ENCODE measurements around the gene SMG7. TPM values are rescaled to one million over a fixed set of nuclear protein-coding genes. Genes with fewer than 3 reads are reported as not detected.
A peak's percentile ranks its signal among the peaks of the same experiment; 100 is the strongest.

SMG7 gene
- total and polyA plus RNA-seq, 2 of the 4 experiments (the other 2 are of a cell fraction) = 18.1 to 22.6 TPM

DNA sequence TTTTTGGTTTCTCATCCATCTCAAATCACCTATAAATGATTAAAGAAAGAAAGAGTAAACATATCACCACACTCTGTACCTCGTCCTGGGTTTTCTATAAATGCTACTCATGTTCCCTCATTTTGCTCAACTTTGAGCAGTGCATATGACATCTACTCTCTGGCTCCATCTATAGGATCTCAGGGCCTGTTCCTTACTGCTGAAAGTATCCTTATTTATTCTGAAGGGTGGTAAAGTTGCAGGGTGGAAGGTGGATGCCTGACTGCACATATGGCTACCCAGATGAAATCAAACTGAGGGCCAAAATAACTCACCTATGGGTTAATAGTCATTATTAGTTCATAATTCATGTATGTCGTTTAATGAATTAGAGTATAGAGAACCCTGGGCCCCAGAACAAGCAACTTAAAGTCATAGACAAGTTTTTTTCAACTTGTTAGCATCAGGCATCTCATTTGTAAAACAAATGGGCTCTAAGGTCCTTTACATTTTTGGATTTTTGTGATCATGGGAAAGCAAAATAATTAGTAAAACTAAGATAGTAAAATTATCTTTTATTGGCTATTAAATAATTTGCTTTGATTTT lies 71.4 kb downstream of the SMG7 start:
- Histone ChIP-seq H3K36me3 (ENCODE audit: control insufficient read depth, insufficient read depth, low read length) (peaks cover 30% of the 10 kb centered on the region), H4K5ac (ENCODE audit: low read depth, low read length) (no peak overlapping the region), H2AK9ac (replicated peaks; ENCODE audit: low read depth, low read length, poor library complexity) (no peak overlapping the region), H3K9ac (ENCODE audit: low read depth, low read length) (no peak overlapping the region), H3K56ac (ENCODE audit: extremely low read depth, insufficient read depth, low read length) (no peak overlapping the region), H3K4me3 (ENCODE audit: insufficient read depth, low read depth, low read length) (no peak overlapping the region), H2BK15ac (ENCODE audit: low read depth, low read length) (no peak overlapping the region), H3K9me1 (ENCODE audit: insufficient read depth, low read length) (no peaks in the 10 kb centered on the region), H3K4me1 (ENCODE audit: control insufficient read depth, insufficient read depth, low read length) (no peaks in the 10 kb centered on the region; the same call in 1 of the 2 replicates), H2AFZ (replicated peaks; ENCODE audit: low read length, poor library complexity) (no peak overlapping the region), H2BK5ac (ENCODE audit: low read depth, low read length, poor library complexity, severe bottlenecking) (no peak overlapping the region), H3K79me1 (ENCODE audit: low read depth in 1 of 2, low read length in 2 of 2) (no peaks in the 10 kb centered on the region; a peak in 1 of 4 replicates), H3K14ac (replicated peaks; ENCODE audit: low read depth, low read length) (no peak overlapping the region), H3K9me3 (ENCODE audit: control insufficient read depth, insufficient read depth, low read length) (no peaks in the 10 kb centered on the region), H4K8ac (ENCODE audit: low read depth in 2 of 2, low read length in 2 of 2) (no peak overlapping the region), H3K27ac (ENCODE audit: insufficient read depth, low read length) (no peak overlapping the region), H2BK120ac (ENCODE audit: low read depth, low read length) (no peak overlapping the region), H3K4ac (ENCODE audit: low read depth, low read length) (no peak overlapping the region), H3K4me2 (ENCODE audit: low read depth, low read length) (no peak overlapping the region; the same call in 1 of the 2 replicates), H2AK5ac (ENCODE audit: low read depth, low read length) (no peak overlapping the region), H4K91ac (ENCODE audit: insufficient read depth, low read depth, low read length) (no peak overlapping the region), H3K27me3 (ENCODE audit: control insufficient read depth, insufficient read depth, low read length) (no peaks in the 10 kb centered on the region), H4K20me1 (ENCODE audit: insufficient read depth, low read length) (no peaks in the 10 kb centered on the region), H2BK20ac (ENCODE audit: low read depth, low read length) (no peak overlapping the region), H3K23ac (ENCODE audit: low read depth, low read length) (no peak overlapping the region), H3K18ac (ENCODE audit: low read depth, low read length) (no peak overlapping the region)
- ATAC-seq (ENCODE audit: low read depth) (peak; percentile 99), DNase-seq (peak; percentile 74)
- CTCF ChIA-PET = no interaction called here
- no TSS peak for BruUV-seq (replicated peaks)
- intact Hi-C loops (cut with micrococcal nuclease) = loop anchor here (1.0 to 2.0 kb wide), 4 partner anchors 73 to 581 kb away; no protein-coding TSS in a partner anchor
- in situ Hi-C loops (cut with MboI; ENCODE audit: low sequenced_read_pairs) = loop anchor here (5.0 kb wide), 1 partner anchor 71 kb away; the partner anchor contains the start of gene SMG7
- dilution Hi-C loops (cut with HindIII; ENCODE audit: low sequenced_read_pairs, unreplicated experiment) = no loop called here
- POLR2A ChIA-PET (ENCODE audit: unreplicated experiment) = no interaction called here
- no CpG with 5 or more reads among the region's 2 CpGs for WGBS, 2 experiments (ENCODE audit: extremely low coverage in 2 of 2, insufficient read length in 1 of 2)
- no peak for TF ChIP-seq CHD1 (IDR thresholded peaks at IDR 0.05; ENCODE audit: low read depth, low read length)
- peak; percentile 82 for TF ChIP-seq SMC3 (IDR thresholded peaks at IDR 0.05; ENCODE audit: low read depth, low read length)
- no peak for TF ChIP-seq RFX5 (IDR thresholded peaks at IDR 0.05; ENCODE audit: low read depth, low read length)
- TF ChIP-seq BHLHE40 (IDR thresholded peaks at IDR 0.05; ENCODE audit: low read depth, low read length) = no peak
- TF ChIP-seq CEBPB (IDR thresholded peaks at IDR 0.05; ENCODE audit: low read depth, low read length) = no peak
- TF ChIP-seq FOS (IDR thresholded peaks at IDR 0.05; ENCODE audit: low read depth, low read length) = no peak
- TF ChIP-seq, protein P1, sequence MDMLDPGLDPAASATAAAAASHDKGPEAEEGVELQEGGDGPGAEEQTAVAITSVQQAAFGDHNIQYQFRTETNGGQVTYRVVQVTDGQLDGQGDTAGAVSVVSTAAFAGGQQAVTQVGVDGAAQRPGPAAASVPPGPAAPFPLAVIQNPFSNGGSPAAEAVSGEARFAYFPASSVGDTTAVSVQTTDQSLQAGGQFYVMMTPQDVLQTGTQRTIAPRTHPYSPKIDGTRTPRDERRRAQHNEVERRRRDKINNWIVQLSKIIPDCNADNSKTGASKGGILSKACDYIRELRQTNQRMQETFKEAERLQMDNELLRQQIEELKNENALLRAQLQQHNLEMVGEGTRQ (IDR thresholded peaks at IDR 0.05; ENCODE audit: low read depth, low read length) = no peak
- TF ChIP-seq, protein P2, sequence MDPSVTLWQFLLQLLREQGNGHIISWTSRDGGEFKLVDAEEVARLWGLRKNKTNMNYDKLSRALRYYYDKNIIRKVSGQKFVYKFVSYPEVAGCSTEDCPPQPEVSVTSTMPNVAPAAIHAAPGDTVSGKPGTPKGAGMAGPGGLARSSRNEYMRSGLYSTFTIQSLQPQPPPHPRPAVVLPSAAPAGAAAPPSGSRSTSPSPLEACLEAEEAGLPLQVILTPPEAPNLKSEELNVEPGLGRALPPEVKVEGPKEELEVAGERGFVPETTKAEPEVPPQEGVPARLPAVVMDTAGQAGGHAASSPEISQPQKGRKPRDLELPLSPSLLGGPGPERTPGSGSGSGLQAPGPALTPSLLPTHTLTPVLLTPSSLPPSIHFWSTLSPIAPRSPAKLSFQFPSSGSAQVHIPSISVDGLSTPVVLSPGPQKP (IDR thresholded peaks at IDR 0.05; ENCODE audit: borderline replicate concordance, low read depth, low read length) = no peak
- peak; percentile 27; the same call in 1 of the 2 replicates for TF ChIP-seq MXI1 (IDR thresholded peaks at IDR 0.05; ENCODE audit: borderline replicate concordance, low read depth, low read length)
- no peak for TF ChIP-seq MAFK (IDR thresholded peaks at IDR 0.05; ENCODE audit: low read depth, low read length)
- no peak for TF ChIP-seq POLR2A (IDR thresholded peaks at IDR 0.05; ENCODE audit: low read depth, low read length)
- TF ChIP-seq RCOR1 (IDR thresholded peaks at IDR 0.05; ENCODE audit: insufficient replicate concordance, low read length) = no peak
- TF ChIP-seq, protein P3, sequence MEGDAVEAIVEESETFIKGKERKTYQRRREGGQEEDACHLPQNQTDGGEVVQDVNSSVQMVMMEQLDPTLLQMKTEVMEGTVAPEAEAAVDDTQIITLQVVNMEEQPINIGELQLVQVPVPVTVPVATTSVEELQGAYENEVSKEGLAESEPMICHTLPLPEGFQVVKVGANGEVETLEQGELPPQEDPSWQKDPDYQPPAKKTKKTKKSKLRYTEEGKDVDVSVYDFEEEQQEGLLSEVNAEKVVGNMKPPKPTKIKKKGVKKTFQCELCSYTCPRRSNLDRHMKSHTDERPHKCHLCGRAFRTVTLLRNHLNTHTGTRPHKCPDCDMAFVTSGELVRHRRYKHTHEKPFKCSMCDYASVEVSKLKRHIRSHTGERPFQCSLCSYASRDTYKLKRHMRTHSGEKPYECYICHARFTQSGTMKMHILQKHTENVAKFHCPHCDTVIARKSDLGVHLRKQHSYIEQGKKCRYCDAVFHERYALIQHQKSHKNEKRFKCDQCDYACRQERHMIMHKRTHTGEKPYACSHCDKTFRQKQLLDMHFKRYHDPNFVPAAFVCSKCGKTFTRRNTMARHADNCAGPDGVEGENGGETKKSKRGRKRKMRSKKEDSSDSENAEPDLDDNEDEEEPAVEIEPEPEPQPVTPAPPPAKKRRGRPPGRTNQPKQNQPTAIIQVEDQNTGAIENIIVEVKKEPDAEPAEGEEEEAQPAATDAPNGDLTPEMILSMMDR (conservative IDR thresholded peaks at IDR 0.05; ENCODE audit: low read depth, low read length) = peak; percentile 79
- no peak for TF ChIP-seq MAZ (IDR thresholded peaks at IDR 0.05; ENCODE audit: borderline replicate concordance, low read depth, low read length)
- TF ChIP-seq NFE2L2 (IDR thresholded peaks at IDR 0.05; ENCODE audit: low read depth, low read length) = no peak
- TF ChIP-seq RAD21 (IDR thresholded peaks at IDR 0.05; ENCODE audit: low read length) = peak; percentile 82

Measured in IMR-90 (cell line).